HG03378 (cell line): ENCODE measurements around the gene GUSB.
A peak's percentile ranks its signal among the peaks of the same experiment; 100 is the strongest.
"Not testable (repeated sequence)": the region's sequence is repeated elsewhere in the genome, so short reads cannot be mapped to it uniquely, and the experiment has no call there.

Experiments
- ATAC-seq: cut with Tn5 transposase; IDR thresholded peaks from one replicate; pipeline ENCODE4 v1.9.1; 2021; ENCODE audit warnings: mild to moderate bottlenecking, moderate library complexity; ENCODE audit not compliant: unreplicated experiment

GUSB gene

DNA sequence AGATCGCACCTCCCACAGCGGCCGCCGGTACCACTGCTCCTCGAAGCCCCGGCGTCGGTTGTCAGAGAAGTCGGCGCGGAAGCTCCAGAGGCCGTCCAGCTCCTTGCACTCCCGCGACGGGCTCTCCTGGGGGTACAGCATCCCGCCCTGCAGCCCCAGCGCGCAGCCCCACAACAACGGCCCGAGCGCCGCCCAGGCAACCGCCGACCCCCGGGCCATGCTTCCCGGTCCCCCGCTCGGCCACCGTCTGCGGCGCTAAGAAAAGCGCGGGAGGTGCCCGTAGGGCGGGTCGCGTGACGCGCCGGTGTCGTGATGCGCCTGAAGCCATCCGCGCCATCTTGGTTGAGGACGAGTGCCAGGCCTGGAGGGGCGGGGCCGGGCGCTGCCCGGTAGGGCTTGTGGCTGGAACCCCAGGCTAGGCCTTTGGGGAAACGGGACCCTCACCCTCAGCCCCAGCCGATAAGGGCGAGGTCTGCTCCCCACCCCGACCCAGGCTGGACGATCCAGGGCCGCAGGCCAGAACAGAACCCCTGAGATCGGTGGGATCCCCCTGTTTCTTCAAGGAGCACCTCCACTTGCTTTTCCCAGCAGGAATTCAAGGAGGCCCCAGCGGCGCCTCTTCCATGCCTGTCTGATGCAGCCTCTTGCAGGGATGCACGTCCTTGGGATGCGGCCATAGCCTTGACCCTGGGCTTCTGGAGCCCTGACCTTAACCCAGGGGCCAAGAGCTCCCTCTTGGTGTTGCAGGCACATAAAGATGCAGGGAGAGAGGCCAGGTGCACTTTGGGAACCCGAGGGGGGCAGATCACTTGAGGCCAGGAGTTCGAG lies at the start of gene GUSB:
TSS of gene GUSB (minus strand) at position 249 of the 828 bp plus-strand sequence. CDS start at position 219, 30 bp downstream.
- peak; percentile 62 for ATAC-seq

DNA sequence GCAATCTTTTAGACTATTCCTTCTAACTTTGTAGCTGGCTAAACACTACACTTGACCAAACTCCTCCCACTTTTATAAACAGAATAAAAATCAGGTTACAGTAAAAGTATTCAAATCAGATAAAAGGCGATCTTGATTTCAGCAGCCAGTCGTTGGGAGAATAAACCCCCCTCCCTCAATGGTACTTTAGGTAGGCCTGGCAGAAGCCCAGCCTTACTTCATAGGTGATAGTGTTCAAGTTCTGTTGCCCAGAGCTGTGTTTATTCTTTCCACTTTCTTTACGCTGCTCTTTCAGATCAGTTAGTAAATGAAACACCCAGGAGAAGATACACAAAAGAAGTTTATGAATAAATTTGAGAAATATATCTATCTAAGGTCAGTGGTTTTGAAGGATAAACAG lies 46.3 kb upstream of the GUSB start:
- not testable (repeated sequence) for ATAC-seq

DNA sequence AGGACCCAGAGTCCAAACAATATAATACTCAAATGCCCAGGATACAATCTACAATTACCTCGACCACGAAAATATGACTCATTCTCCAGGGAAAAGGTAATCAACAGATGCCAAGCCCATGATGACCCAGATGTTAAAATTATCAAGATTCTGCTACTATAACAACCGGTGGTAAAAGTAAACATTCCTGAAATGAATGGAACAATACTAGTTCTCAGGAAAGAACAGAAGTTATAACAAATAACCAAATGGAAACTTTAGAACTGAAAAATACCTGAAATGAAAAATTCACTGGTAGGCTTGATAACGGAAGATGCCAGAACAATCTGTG lies 34.1 kb upstream of the GUSB start:
- no peak for ATAC-seq

DNA sequence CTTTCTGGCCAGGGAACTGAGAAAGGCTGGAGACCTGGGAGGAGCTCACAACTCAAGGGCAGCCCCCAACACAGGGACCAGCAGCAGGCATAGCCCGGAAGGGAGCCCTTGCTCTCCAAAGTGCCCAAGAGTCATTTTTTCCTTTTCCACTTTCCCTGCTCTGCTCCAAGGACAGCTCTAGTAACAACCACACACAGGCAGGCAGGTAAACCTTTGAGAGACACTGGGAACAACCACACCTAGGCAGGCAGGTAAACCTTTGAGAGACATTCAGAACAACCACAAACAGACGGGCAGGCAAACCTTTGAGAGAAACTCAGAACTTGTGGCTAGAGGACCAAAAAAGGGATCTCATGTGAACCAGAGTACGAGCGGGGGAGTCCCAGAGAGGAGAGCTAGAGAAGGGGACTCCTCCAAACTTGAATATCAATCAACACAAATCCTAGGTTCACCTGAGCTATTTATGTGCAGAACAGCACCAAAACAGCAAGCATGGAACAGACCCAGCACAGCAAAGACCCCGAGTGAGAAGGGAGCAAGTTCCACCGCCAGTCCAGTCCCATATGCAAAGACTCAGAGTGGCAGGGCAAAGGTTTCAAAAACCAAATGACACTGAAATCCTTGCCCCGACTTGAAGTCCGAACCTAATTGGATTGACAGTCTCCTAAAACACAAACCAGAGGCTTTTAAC lies 33.6 kb upstream of the GUSB start:
- no peak for ATAC-seq

DNA sequence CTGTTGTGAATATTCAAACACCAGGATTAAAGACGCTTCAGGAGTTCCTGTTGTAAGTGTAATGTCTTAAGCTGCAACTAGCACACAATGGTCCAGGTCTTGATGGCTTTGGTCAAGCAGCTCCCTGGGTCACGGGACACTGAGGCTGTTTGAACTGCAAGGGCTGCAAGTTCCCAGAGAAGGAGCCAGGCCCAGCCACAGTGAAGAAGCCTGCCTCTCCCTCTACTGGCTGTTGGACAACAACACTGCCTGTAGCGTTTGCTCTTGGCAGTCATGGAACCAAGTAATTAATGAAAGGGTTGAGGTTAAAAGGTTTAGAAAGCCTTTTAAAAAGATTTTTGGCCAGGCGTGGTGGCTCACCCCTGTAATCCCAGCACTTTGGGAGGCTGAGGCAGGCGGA lies 31.9 kb upstream of the GUSB start:
- no peak for ATAC-seq

DNA sequence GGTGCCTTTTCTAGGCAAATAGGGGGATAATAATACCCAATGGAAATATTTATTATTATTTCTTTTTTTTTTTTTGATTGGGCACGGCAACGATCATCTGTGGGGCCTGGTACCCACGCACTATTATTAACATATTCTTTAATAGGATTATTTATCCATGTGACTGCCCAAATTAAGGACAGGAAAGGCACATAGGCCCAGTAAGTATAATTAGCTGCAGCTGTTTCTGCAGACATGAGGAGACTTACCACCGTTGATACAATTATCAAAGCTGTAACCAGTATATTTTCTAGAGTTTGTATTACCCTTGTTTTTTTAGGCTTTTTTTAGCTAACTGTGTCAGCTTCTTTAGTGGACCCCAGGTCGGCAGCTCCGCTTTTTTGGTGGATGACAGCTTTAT lies 25.2 kb upstream of the GUSB start:
- ATAC-seq = no peak

GRCh38 chr7:66005115-66005671 lies 23.2 kb upstream of the GUSB start:
- ATAC-seq = not testable (repeated sequence)

DNA sequence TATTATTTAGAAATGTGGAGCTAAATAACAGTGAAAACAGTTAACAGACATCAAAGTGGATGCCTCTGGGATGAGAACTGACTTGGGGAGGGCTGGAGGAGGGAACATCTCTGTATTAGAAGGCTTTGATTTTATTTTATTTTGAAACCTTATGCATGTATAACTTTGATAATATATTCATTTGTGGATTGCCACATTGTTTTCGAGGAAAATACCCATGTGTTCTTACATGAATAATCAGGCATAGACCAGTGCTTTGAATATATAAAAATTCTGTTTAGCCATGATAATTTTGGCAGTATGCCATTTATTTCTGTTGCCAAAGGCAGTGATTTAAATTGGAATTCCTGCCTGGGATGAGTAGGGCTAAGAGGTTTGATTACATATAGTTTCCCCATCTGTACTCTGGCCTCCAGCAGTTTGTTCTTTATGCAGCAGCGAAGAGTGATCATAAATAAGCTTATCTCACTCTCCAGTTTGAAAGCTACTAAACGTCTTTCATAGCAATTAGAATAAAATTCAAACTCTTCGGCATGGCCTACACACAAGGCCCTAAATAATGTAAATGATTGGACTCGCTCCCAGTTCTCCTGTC lies 18.9 kb upstream of the GUSB start:
- not testable (repeated sequence) for ATAC-seq

DNA sequence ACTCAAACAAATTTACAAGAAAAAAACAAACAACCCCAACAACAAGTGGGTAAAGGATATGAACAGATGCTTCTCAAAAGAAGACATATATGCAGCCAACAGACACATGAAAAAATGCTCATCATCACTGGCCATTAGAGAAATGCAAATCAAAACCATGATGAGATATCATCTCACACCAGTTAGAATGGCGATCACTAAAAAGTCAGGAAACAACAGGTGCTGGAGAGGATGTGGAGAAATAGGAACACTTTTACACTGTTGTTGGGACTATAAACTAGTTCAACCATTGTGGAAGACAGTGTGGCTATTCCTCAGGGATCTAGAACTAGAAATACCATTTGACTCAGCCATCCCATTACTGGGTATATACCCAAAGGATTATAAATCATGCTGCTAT lies 13.0 kb upstream of the GUSB start:
- ATAC-seq = not testable (repeated sequence)

DNA sequence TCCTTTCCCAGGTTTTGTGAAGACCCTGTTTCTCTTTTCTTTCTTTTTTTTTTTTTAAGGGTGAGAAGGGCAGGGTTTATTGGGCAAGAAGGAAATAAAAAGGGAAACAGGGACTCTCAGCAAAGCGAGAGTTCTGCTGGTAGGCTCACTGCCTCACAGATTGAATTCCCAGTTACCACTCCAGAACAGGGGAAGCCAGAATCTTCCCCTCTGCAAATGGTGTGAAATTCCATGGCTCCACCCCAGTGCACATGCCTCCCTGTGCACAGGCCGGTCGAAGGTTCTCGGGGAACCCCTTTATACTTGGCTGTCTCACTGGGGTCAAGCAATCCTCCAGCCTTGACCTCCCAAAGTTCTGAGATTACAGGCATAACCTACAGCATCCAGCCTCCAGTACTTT lies 10.5 kb upstream of the GUSB start:
- no peak for ATAC-seq

GRCh38 chr7:65991829-65992228 lies 9.8 kb upstream of the GUSB start:
- ATAC-seq = not testable (repeated sequence)

- ATAC-seq = no peak
These were observed 7.7 kb upstream of the GUSB start for GRCh38 chr7:65989694-65990080.

DNA sequence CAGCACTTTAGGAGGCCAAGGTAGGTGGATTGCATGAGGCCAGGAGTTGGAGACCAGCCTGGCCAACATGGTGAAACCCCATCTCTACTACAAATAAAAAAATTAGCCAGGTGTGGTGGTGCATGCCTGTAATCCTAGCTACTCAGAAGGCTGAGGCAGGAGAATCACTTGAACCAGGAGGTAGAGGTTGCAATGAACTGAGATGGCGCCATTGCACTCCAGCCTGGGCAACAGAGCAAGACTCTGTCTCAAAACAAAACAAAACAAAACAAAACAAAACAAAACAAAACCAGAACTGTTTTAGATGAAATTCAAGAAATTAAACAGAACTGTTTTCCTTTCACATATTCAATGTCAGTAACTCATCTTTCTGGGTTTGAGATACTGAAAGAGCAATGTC lies 6.5 kb upstream of the GUSB start:
- ATAC-seq = not testable (repeated sequence)

DNA sequence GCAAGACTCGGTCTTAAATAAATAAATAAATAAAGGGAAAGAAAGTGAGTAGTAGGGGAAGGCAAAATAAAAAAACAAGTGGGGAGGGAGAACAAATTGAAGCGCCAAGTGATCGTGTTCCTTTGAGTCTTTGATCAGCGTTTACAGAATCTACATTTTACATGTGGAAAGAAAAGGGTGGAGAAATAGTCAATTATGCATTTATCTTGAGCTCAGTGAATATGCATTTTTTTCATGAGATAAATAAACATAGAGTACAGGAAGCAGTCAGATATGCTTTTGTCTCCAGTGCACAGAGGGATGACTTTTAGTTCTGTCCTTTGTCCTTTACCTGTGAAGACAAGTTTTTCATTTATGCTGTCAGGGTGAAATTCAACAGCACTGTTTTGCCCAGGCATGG lies 6.1 kb upstream of the GUSB start:
- no peak for ATAC-seq

DNA sequence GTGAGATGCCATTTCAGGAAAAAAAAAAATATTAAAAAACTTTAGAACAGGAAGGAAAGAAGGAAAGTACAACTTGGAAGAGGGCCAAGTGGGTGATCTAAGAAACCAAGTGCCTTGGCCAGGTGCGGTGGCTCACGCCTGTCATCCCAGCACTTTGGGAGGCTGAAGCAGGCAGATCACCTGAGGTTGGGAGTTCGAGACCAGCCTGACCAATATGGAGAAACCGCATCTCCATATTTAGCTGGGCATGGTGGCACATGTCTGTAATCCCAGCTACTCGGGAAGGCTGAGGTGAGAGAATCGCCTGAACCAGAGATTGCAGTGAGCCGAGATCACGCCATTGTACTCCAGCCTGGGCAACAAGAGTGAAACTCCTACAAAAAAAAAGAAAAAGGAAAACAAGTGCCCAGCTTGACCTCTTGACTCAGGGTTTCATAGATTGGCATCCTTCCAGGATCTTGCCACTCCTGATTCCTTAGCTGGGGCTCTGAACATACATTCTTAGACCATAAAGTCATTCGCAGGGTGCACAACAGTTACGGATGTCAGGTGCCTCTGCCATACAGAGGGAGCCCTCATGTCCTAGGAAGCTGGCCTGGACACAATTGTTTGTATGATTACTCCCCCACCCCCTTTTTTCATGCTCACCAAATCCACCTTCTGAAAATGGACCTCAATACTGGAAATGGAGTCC lies 2.1 kb upstream of the GUSB start:
- ATAC-seq = no peak

- peak; percentile 92 for ATAC-seq
These were observed 1.3 kb downstream of the GUSB start for GRCh38 chr7:65980478-65981250.

DNA sequence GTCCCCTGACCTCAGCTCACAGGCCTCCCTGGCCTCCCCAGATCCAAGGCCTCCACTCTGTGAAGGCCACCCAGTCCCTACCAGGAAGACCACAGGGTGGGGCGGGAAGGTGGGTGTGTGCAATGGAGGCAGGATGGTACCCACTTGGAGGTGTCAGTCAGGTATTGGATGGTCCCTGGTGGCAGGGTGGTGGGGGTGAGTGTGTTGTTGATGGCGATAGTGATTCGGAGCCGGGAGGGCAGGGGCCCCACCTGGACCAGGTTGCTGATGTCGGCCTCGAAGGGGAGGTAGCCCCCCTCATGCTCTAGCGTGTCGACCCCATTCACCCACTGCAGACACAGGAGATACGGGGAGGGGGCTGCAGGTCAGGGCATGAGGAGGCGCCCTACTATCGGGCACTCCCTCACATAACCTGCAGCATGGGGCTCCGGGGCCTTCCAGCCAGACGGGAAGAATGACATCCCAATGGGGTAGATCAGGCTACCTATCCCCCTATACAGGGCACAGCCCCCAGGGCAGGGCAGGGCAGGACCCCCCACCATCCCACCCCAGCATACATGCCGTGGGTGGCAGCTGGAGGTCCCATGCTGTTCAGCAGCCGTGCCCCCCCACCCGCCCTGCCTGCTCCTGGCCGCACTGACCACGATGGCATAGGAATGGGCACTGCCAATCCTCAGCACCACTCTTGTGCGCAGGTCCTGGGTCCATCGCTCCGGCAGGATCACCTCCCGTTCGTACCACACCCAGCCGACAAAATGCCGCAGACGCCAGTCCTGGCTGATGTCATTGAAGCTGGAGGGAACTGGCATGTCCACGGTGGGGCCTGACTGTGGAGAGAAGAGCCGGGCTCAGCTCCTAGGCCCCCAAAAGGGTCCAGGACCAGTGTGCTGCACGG lies 2.2 kb downstream of the GUSB start:
- ATAC-seq = no peak

GRCh38 chr7:65978891-65979582 lies 3.0 kb downstream of the GUSB start:
- ATAC-seq = no peak
